Measurements from ENCODE around the gene RNASET2.
"Not testable (repeated sequence)": the region's sequence is repeated elsewhere in the genome, so short reads cannot be mapped to it uniquely, and the experiment has no call there.

The RNASET2 gene

DNA sequence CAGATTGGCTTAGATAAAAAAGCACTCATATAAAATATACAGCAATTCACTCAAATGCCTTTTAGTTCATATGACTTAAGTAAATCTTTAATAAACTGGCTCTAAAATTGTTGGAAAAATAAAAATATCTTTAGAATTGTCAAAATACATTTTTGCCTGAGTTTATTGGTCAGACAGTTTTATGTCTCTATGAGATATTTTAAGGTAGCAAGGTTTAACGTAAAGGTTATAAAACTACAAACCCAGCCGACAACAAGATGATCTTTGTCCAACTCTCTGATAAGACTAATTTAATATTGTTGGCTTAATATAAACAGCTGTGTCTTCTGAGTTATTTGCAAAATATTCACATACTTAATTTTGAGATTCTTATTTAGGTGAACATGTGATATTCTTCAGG, 39.5 kb downstream of the RNASET2 start:
- no peak overlapping the region for H3K4me3 ChIP-seq (replicated peaks; ENCODE audit: insufficient read depth, low read length)
- no peak for DNase-seq (ENCODE audit: low read depth in 1 of 2, low spot score in 1 of 2)
- TF ChIP-seq GABPA (IDR thresholded peaks at IDR 0.05; ENCODE audit: low read depth) (no peak), CTCF (IDR thresholded peaks at IDR 0.05; ENCODE audit: insufficient read depth, low read length) (no peak), REST (IDR thresholded peaks at IDR 0.05; ENCODE audit: insufficient replicate concordance, low read depth) (no peak), POLR2AphosphoS5 (IDR thresholded peaks at IDR 0.05; ENCODE audit: low read depth) (no peak), SPI1 (IDR thresholded peaks at IDR 0.05; ENCODE audit: borderline replicate concordance, low read depth) (no peak)
- H3K27me3 ChIP-seq (ENCODE audit: insufficient read depth, poor library complexity, severe bottlenecking), result no peaks in the 10 kb centered on the region
- no peak overlapping the region for H3K27ac ChIP-seq (replicated peaks)

DNA sequence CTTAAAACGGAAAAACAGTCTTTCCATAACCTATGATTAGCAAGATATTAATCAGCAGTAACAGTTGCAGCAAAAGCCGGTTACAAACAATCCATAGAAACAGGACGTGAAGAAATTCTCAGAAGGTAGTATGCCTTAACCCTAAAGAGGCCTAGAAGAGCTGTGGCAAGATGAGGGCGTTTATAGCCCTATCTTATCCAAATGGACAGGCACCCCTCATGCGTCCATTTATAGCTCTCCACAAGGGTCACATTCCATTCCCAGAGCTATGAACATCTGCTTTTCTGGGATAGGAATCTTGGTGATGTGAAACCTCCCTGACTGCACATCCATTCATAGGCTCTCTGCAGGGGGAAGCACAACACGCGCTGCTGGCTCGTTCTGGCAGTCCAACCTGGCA, 40.9 kb downstream of the RNASET2 start:
- H3K27me3 ChIP-seq (ENCODE audit: insufficient read depth, poor library complexity, severe bottlenecking); H3K4me3 ChIP-seq (replicated peaks; ENCODE audit: insufficient read depth, low read length); H3K27ac ChIP-seq (replicated peaks); DNase-seq (ENCODE audit: low read depth in 1 of 2, low spot score in 1 of 2): not testable (repeated sequence)

- H3K27me3 ChIP-seq (ENCODE audit: insufficient read depth, poor library complexity, severe bottlenecking), result not testable (repeated sequence)
These were observed 41.4 kb downstream of the RNASET2 start for GRCh38 chr6:166914952-166915351.

DNA sequence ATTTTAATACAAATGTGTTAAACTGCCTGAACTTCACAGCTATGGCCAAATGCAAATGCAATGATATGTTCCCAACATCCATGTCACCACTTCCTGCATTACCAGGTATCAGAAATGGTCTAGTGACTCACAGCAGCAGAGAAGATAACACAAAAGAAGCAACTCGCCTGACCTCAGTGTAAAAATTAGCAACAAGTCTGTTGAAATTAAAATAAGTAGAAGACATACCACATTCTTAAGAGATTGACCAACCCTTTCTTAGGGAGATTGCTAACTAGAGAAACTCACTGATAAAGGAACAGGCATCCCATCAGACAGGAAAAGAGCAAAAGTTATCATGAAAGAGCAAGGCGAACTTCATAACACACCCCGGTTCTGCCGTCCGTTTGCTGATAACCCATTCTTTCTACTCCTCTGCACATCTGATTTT, 45.1 kb downstream of the RNASET2 start:
- Histone ChIP-seq H3K27ac (replicated peaks) (no peak overlapping the region), H3K4me3 (replicated peaks; ENCODE audit: insufficient read depth, low read length) (no peak overlapping the region), H3K27me3 (ENCODE audit: insufficient read depth, poor library complexity, severe bottlenecking) (no peaks in the 10 kb centered on the region)
- TF ChIP-seq GABPA (IDR thresholded peaks at IDR 0.05; ENCODE audit: low read depth), result no peak
- TF ChIP-seq REST (IDR thresholded peaks at IDR 0.05; ENCODE audit: insufficient replicate concordance, low read depth), result no peak
- TF ChIP-seq CTCF (IDR thresholded peaks at IDR 0.05; ENCODE audit: insufficient read depth, low read length), result no peak
- no peak for TF ChIP-seq SPI1 (IDR thresholded peaks at IDR 0.05; ENCODE audit: borderline replicate concordance, low read depth)
- TF ChIP-seq POLR2AphosphoS5 (IDR thresholded peaks at IDR 0.05; ENCODE audit: low read depth), result no peak
- DNase-seq (ENCODE audit: low read depth in 1 of 2, low spot score in 1 of 2), result no peak

More at GRCh38 chr6:166914952-166915351, 41.4 kb downstream of the RNASET2 start:
- not testable (repeated sequence) for DNase-seq (ENCODE audit: low read depth in 1 of 2, low spot score in 1 of 2); H3K4me3 ChIP-seq (replicated peaks; ENCODE audit: insufficient read depth, low read length); H3K27ac ChIP-seq (replicated peaks)

GRCh38 chr6:166910601-166911000, 45.7 kb downstream of the RNASET2 start:
- H3K27ac ChIP-seq (replicated peaks), result no peak overlapping the region
- H3K4me3 ChIP-seq (replicated peaks; ENCODE audit: insufficient read depth, low read length), result no peak overlapping the region
- DNase-seq (ENCODE audit: low read depth in 1 of 2, low spot score in 1 of 2), result no peak
- TF ChIP-seq REST (IDR thresholded peaks at IDR 0.05; ENCODE audit: insufficient replicate concordance, low read depth) (no peak), SPI1 (IDR thresholded peaks at IDR 0.05; ENCODE audit: borderline replicate concordance, low read depth) (no peak), GABPA (IDR thresholded peaks at IDR 0.05; ENCODE audit: low read depth) (no peak), CTCF (IDR thresholded peaks at IDR 0.05; ENCODE audit: insufficient read depth, low read length) (no peak), POLR2AphosphoS5 (IDR thresholded peaks at IDR 0.05; ENCODE audit: low read depth) (no peak)
- H3K27me3 ChIP-seq (ENCODE audit: insufficient read depth, poor library complexity, severe bottlenecking), result no peaks in the 10 kb centered on the region

All from HL-60 (cell line).